ENCODE measurements around the gene ZGLP1.

The ZGLP1 gene

DNA sequence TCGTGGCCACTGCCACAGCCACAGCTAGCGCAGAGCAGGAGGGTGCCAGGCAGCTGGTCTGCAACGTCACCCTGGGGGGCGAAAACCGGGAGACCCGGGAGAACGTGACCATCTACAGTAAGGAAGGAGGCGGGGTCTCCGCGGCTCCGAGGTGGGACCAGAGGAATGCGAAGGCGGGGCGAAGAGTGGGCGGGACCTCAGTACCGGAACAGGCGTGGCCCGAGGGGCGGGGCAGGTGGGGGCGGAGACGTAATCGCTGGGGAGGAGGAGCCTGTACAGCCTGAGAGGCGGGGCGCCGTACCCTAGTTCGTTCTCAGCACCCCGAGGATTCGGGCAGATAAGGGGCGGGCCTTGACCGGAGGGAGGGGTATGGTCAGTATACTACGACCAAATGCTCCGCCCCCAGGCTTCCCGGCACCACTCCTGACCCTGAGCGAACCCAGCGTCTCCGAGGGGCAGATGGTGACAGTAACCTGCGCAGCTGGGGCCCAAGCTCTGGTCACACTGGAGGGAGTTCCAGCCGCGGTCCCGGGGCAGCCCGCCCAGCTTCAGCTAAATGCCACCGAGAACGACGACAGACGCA lies 17.3 kb downstream of the ZGLP1 start:
- H3K4me1 Mint-ChIP-seq: peaks cover 21% of the 10 kb centered on the region
- H3K4me3 Mint-ChIP-seq: peak overlapping the region; percentile 73 to 75 (median 74)
- TF ChIP-seq CTCF (IDR thresholded peaks at IDR 0.05; ENCODE audit: unreplicated experiment in 3 of 3): no peak
- H3K9me3 Mint-ChIP-seq: peaks cover 3% of the 10 kb centered on the region
- H3K27me3 Mint-ChIP-seq (ENCODE audit: low read depth): peaks cover 99% of the 10 kb centered on the region
- H3K27ac Mint-ChIP-seq: no peak overlapping the region
- no peaks in the 10 kb centered on the region for H3K36me3 Mint-ChIP-seq (ENCODE audit: low read depth)

DNA sequence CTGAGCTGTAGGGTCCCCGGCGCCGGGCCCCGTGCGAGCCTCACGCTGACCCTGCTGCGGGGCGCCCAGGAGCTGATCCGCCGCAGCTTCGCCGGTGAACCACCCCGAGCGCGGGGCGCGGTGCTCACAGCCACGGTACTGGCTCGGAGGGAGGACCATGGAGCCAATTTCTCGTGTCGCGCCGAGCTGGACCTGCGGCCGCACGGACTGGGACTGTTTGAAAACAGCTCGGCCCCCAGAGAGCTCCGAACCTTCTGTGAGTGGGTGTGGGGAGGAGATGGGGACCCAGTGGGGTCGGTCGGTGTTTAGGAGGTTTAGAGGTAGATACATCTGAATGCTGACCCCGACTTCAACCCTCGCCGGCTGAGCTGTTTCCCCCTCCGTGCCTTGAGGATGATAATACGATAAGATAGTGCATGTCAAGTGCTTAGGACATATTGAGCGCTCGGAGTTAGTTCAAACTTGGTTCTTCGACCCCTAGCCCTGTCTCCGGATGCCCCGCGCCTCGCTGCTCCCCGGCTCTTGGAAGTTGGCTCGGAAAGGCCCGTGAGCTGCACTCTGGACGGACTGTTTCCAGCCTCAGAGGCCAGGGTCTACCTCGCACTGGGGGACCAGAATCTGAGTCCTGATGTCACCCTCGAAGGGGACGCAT lies 17.9 kb downstream of the ZGLP1 start:
- Mint-ChIP-seq H3K36me3 (ENCODE audit: low read depth) (no peaks in the 10 kb centered on the region), H3K27ac (no peak overlapping the region), H3K4me3 (peak overlapping the region; percentile 73 to 81 (median 75)), H3K27me3 (ENCODE audit: low read depth) (peaks cover 100% of the 10 kb centered on the region), H3K4me1 (peaks cover 22% of the 10 kb centered on the region), H3K9me3 (peaks cover 3% of the 10 kb centered on the region)
- TF ChIP-seq CTCF (IDR thresholded peaks at IDR 0.05; ENCODE audit: unreplicated experiment in 3 of 3): no peak

- Mint-ChIP-seq H3K4me1 (peaks cover 29% of the 10 kb centered on the region), H3K4me3 (peak overlapping the region; percentile 63 to 81 (median 75)), H3K27ac (no peak overlapping the region), H3K27me3 (ENCODE audit: low read depth) (peaks cover 100% of the 10 kb centered on the region), H3K36me3 (ENCODE audit: low read depth) (no peaks in the 10 kb centered on the region), H3K9me3 (peaks cover 3% of the 10 kb centered on the region)
- no peak for TF ChIP-seq CTCF (IDR thresholded peaks at IDR 0.05; ENCODE audit: unreplicated experiment in 3 of 3)
These were observed 18.6 kb downstream of the ZGLP1 start for GRCh38 chr19:10290876-10291553.

DNA sequence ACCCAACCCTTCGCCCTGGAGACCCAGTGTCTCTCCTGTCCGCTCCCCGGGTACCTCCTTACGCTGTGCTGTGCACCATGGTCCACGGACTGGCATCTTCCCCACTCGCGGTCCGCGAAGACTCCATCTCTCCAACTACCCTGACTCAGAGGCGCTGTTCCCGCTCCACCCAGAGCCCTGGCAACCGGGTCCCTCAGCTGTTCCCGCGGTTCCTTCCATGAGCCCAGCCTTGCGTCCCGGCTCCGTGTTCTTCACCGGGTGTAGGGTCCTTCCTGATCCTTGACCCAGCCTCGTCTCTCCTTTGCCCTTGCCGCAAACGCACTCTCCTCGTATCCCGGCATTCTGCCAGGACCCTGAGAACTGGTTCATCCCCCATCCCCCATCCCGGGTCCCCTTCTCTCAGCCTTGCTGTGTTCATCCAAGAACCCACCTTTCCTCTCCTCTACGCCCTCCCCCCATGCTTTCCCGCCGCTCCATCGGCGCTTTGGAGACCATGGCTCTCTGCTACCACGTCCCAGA lies 19.2 kb downstream of the ZGLP1 start:
- no peak for TF ChIP-seq CTCF (IDR thresholded peaks at IDR 0.05; ENCODE audit: unreplicated experiment in 3 of 3)
- Mint-ChIP-seq H3K9me3 (peaks cover 3% of the 10 kb centered on the region), H3K27me3 (ENCODE audit: low read depth) (peaks cover 100% of the 10 kb centered on the region), H3K27ac (no peak overlapping the region), H3K4me3 (peak overlapping the region; percentile 63 to 81 (median 75)), H3K36me3 (ENCODE audit: low read depth) (no peaks in the 10 kb centered on the region), H3K4me1 (peaks cover 25% of the 10 kb centered on the region)

GRCh38 chr19:10289836-10290356 lies 19.7 kb downstream of the ZGLP1 start, which contains the start of gene ICAM5:
Gene ICAM5, plus strand, starts transcription at chr19:10289952. Its CDS starts 92 bp downstream, at chr19:10290044.
- no peak for TF ChIP-seq CTCF (IDR thresholded peaks at IDR 0.05; ENCODE audit: unreplicated experiment in 3 of 3)
- H3K9me3 Mint-ChIP-seq: peaks cover 3% of the 10 kb centered on the region
- peaks cover 4% of the 10 kb centered on the region for H3K36me3 Mint-ChIP-seq (ENCODE audit: low read depth)
- peak within 1 kb of the TSS in 2 of 3 experiments; percentile 21 to 55 for H3K27ac Mint-ChIP-seq
- H3K4me1 Mint-ChIP-seq: peaks cover 25% of the 10 kb centered on the region
- peak within 1 kb of the TSS; percentile 75 to 87 (median 84) for H3K4me3 Mint-ChIP-seq
- H3K27me3 Mint-ChIP-seq (ENCODE audit: low read depth): peaks cover 100% of the 10 kb centered on the region
